NCI-H82 (cell line): ENCODE measurements around the gene BDP1.
"Not testable (repeated sequence)": the region's sequence is repeated elsewhere in the genome, so short reads cannot be mapped to it uniquely, and the experiment has no call there.

Experiments used
- DNase-seq: peaks from one replicate; lab custom pipeline; 2025; lab: John Stamatoyannopoulos, UW

Gene BDP1

DNA sequence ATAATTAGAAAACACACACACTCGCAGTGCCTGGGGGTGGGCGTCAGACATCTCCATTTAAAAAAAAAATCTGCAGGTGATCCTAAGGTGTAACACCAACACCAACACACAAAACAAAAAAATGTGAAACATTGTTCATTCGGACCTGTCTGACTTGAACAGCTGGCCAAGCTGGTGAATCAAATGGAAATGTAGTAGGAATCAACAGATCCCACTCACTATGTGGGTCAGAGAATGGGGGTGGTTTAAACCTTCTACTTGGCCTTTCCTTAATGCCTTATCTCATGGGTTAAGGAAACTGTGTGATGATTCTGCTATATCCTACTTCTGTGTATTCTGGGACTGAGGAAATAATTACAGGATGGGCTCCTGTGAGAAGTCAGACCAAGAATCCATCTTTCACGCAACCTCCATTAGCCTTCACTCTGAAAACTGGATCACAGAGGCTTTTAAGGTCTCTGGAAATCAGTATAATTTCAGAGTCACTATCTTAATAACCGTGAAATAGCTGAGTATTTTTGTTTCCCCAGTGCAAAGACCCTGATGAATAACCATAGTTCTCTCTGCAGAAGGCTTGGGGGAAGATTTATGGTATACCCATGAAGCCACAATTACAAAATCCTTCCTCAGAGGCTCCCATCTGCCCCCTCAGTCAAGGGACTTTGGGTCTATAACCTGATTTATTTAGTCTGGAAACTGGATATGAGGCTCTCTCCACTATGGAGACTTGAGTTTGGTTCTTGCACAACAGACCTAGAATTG, 114.5 kb downstream of the BDP1 start:
- DNase-seq, result no peak

DNA sequence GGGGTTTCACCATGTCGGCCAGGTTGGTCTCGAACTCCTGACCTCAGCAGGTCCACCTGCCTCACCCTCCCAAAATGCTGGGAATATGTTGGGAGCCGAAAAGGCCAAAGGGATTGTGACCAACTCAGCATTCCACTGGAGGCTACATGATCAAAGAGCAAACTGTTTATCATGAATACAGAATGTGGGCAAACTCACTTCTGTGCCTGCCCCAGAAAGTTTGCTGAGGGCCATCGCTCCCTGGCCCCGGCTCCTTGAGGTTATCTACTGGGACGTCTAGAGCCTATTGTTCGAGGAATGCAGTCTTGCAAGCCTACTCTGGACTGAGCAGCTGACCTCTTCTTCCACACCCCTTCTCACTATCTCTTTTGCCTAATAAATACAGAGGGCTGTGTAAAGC, 116.4 kb downstream of the BDP1 start:
- not testable (repeated sequence) for DNase-seq

DNA sequence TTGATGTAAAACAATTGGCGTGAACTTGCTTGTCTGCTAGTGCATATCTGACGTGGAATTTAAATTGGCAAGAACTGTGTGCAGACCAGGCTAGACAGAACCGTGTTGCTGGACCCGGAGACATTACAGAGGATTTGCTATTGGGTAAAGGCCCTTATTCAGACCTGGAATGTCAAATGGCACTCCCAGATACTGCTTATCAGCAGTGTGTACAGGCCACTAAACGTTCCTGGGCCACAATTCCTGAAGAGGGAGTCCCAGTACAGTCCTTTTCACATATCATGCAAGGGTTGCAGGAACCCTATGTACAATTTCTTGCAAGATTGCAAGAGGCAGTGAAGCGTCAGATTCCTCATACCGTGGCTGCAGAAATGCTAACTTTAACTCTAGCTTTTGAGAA, 118.1 kb downstream of the BDP1 start:
- no peak for DNase-seq

DNA sequence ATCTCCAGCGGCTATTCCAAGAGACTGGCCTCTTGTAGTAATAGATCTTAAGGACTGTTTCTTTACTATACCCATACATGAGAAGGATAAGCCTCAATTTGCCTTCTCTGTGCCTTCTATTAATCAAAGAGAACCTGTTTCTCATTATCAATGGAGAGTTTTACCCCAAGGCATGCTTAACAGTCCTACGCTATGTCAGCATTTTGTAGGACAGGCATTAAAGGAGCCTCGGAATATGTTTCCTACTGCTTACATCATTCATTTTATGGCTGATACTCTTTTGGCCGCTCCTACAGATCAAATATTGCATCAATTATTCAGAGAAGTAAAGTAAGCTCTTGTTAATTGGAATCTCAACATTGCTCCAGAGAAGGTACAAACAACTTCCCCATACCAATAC, 120.1 kb downstream of the BDP1 start:
- not testable (repeated sequence) for DNase-seq

DNA sequence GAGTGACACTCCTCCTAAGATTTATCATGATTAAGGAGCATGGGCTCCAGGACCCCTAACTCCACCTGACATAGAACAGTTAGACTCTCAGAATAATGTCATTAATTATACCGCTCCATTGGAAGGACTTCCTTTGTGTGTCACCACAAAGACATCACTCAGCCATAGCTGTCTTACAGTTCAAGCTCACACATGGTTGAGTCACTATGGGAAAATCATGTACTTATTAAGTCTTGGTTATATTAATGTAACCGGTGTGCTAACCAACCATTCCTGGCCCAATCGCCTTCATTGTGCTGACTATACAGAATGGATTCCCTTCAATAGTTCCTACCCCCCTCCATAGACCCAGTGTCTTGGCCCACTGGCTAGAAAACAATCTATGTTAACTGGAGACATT, 120.8 kb downstream of the BDP1 start:
- no peak for DNase-seq

DNA sequence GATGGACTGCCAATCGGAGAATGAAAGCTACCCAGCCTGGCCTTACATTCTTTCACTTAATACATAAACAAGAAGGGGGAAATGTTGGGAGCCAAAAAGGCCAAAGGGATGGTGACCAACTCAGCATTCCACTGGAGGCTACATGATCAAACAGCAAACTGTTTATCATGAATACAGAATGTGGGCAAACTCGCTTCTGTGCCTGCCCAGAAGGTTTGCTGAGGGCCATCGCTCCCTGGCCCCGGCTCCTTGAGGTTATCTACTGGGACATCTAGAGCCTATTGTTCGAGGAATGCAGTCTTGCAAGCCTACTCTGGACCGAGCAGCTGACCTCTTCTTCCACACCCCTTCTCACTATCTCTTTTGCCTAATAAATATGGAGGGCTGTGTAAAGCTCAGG, 122.4 kb downstream of the BDP1 start:
- not testable (repeated sequence) for DNase-seq

DNA sequence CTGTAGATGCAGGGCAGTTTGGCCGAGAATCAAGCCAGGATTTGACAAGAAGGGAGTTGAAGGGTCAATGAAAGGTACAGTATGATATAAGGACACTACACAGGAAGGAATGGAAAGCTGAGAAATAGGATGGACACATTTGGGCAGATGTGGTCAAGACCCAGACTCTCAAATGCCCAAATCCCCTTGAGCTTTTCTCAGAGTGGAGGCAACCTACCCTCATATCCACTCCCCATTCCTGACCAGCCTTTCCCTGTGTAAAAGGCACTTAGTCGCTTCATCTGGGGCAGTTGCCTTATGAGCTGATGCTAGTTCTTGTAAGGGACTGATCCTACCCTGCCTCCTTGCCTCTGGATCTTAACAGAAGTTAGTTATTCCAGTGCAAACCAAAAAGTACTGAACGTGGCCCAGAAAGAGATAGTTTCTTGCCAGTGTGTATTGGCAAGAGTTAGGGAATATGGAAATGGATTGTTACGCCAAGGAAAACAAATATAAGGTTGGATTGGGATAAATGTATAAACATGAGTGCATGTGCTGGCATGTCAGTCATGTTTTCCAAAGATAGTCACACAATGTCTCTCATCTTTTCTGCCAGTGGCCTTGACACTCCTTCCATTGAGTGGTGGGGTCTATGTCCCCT, 127.6 kb downstream of the BDP1 start:
- no peak for DNase-seq

DNA sequence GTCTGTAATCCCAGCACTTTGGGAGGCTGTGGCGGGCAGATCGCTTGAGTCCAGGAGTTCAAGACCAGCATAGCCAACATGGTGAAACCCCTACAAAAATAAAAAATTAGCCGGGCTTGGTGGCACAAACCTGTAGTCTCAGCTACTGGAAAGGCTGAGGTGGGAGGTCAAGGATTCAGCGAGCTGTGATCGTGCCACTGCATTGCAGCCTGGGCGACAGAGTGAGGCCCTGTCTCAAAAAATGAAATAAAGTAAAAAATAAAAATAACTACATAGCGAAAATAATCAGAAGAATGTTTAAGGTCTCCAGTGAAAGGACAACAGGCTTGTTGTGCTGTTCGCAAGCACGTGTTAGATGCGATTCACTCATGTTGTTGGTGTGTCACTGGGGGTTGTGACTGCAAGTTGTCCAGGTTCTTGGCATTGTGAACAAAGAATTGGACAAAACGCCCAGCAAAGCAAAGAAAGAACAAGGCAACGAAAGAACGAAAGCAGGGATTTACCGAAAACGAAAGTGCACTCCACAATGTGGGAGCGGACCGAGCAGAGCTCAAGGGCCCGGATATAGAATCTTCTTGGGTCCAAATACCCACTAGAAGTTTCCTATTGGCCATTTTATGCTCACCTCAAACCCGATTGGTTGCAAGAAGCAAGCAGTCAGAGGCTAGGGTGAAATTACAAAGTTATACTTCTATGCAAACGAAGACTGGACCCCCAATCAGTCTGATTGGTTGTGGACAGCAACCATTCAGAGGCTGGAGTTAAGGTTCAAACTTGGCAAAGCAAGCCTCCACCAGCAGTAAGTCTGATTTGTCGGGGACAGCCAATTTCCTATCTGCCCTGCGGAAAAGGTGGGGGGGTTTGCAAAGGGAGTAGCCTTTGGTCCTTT, 130.8 kb downstream of the BDP1 start:
- DNase-seq, result no peak

DNA sequence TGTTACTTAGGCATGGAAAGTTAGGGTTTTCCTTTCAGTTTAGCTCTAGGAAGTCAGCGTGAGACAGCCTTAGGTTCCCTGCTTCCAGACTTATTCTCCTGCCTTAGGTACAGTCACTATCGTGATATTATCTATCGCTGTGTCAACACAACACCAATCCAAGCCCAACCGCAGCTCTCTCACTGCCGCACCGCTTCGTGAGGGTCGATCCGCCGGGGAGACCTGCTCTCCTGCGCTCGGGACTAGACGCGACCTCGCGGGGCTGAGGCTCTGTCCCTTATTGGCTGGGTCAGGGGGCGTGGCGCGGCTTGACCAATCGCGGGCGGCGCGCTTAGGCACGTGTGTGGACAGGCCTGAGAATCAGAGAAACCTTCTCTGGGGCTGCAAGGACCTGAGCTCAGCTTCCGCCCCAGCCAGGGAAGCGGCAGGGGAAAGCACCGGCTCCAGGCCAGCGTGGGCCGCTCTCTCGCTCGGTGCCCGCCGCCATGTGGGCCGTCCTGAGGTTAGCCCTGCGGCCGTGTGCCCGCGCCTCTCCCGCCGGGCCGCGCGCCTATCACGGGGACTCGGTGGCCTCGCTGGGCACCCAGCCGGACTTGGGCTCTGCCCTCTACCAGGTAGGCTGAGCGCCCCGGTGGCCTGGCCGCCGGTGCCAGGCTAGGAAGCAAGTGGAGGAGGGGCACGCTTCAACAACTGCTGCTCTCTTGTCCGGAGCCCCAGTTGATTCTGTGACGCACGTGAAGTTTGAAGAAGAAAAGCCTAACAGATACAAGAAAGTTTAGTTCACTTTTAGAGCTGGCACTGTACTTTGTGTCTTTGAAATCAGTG, 131.7 kb downstream of the BDP1 start, which contains the start of gene MCCC2:
Gene MCCC2 (plus strand): TSS at position 400 of the 825 bp plus-strand sequence. CDS start 86 bp downstream, at position 486.
- DNase-seq, result peak; percentile 97

DNA sequence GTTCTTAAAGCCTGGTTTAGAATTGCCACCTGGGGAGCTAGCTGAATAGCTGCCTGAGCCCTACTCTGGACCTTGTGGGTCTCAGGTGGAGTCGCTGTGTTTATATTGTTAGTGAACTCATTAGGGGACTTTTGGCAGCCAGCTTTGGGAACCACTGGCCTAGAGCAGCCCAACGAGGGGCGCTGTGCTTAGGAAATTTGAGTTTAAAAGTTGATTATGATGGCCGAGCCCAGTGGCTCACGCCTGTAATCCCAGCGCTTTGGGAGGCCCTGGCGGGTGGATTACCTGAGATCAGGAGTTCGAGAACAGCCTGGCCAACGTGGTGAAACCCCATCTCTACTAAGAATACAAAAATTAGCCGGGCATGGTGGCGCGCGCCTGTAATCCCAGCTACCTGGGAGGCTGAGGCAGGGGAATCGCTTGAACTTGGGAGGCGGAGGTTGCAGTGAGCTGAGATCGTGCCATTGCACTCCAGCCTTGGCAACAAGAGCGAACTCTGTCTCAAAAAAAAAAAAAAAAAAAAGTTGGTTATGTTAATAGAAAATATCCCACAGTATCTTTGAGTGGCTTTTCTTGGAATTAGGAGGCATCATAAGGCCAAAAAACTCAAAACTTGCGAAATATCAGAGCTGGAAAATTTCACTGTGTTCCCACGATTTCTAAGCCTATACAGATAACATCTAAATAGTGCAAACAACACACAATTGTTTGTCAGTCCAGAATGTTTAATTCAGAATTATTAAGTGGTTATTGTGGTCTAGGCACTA, 132.5 kb downstream of the BDP1 start:
- DNase-seq, result peak; percentile 64

DNA sequence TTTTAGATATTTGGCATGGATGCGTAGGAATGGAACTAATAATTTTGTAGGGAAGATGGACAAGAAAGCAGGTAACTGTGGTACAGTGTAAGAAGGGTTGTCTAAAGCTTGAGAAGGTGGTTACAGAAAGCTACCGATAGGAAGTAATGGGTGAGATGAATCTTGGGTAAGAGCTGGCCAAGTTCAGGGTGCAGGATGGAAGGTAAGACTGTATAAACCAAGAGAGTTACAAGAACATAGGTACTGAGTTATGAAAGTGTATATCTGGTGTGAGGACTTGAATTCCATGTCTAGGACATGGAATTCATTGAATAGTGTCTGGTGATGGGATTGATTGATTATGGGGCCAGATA, 133.1 kb downstream of the BDP1 start:
- DNase-seq, result no peak

DNA sequence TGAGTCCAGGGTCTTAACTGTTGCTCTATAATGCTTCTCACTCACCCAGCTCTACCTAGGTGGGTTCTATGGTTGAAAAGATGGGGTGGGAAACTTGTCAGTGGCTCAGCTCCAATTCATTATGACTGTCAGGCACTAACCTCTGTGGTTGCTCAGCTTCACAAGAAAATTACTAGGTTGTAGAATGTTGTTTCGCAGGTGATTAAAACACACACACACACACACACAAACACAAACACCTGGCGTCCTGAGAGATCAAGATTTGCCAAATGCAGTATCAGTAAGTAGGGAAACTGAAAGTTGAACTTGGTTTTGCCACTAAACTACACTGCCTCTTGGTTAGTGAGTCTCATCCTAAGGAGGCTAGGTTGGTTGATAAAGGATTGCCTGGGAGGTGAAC, 134.5 kb downstream of the BDP1 start:
- DNase-seq, result peak; percentile 27

DNA sequence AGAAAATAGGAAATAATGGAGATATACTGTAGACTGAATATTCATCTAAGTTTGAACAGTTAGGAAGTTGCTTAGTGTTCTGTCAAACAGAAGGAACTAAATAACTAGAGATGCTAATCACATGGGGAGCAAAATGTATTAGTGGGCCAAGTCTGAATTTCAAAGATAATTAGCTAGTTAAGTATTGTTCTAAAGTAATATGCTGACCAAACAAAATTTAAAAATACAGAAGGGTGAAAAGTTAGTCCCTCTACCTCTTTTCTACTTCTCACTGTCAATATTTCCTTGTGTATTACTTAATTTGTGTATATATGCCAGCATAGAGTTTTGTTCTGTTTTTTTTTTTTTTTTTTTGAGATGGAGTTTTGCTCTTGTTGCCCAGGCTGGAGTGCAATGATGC, 135.6 kb downstream of the BDP1 start:
- DNase-seq, result no peak

DNA sequence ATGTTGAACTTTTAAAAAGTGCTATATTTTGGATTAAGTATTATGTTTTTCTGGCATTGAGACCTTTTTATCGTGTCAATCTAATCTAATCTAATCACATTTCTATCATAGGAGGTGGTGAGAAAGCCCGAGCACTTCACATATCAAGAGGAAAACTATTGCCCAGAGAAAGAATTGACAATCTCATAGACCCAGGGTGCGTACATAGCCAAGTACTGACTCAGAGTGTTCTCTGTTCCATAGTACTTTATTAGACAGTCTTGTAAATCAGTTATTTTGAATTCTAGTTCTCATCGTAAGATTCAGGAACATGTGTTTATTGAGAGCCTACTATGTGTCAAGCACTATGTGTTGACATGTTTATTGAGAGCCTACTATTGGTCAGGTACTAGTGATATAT, 140.7 kb downstream of the BDP1 start:
- no peak for DNase-seq

DNA sequence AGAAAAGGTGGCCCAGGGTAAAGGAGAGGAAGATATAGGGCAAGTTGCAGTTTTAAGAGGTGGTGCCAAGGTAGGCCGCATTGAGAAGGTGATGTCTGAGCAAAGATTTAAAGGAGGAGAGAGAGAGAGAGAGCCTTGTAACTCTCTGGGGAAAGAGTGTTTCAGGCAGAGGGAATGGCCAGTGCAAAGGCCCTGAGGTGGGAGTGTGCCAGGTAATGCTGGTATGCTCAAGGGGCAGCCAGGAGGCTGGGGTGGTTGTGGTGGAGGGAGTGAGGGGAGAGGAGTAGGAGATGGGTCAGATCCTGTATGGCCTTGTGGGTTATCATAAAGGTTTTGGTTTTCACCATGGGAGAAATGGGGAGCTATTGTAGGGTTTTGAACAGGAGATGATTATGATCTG, 141.6 kb downstream of the BDP1 start:
- DNase-seq, result no peak

DNA sequence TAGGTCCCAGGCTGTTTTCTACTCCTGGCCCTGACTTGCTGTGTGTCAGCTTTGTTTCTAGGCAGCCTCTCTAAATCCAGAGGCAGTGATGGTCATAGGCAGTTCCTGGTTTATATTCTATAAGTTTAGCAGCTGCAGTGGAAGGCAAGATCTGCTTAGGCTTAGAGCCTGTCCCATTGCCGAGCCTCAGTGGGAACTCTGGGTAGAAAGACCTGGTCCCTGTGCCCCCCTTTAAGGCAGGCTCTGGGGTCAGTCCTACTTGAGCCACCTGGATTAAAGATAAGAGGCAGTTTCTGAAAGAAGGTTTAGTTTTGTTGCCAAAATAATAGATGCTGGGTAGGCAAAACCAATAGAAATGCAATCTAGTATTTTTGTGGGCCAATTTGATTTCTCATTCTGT, 145.3 kb downstream of the BDP1 start:
- DNase-seq, result no peak

DNA sequence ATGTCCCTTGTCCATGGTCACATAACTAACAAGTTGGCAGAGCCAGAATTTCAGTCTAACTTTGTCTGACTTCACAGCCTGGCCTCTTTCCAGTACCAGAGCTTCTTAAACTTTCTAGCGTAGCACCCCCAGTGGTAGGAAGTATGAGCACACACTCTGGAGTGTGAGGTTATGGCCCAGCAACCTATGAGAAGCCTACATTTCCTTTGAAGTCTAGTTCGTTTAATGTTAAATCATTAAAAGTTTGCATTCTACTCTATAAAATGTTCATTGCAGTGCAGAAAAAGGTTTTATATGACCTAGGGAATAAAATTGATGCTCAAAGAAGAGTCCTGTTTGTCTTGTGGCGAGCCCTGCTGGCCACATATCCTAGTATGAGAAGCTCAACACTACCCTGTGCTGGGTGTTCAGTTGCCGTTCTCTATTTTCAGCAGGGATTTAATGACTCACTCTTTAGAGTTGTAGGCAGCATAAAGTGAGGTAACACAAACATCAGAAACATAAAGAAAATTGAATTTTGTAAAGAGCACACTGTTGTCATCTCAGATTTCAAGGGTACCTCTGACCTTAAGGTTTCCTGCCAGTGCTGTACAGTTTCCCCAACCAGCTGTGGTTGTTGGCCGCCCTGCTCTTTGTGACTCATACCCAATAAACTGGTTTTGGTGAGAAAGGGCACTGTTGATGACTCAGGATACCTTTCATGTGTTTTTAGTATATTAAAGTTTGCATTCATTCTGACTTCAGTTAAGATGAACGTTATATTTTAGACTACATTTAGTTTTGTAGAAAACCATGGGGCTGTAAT, 146.0 kb downstream of the BDP1 start:
- peak; percentile 63 for DNase-seq

DNA sequence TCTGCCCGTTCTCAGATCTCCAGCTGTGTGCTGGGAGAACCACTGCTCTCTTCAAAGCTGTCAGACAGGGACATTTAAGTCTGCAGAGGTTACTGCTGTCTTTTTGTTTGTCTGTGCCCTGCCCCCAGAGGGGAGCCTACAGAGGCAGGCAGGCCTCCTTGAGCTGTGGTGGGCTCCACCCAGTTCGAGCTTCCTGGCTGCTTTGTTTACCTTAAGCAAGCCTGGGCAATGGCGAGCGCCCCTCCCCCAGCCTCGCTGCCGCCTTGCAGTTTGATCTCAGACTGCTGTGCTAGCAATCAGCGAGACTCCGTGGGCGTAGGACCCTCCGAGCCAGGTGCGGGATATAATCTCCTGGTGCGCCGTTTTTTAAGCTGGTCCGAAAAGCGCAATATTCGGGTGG, 154.5 kb downstream of the BDP1 start:
- not testable (repeated sequence) for DNase-seq

DNA sequence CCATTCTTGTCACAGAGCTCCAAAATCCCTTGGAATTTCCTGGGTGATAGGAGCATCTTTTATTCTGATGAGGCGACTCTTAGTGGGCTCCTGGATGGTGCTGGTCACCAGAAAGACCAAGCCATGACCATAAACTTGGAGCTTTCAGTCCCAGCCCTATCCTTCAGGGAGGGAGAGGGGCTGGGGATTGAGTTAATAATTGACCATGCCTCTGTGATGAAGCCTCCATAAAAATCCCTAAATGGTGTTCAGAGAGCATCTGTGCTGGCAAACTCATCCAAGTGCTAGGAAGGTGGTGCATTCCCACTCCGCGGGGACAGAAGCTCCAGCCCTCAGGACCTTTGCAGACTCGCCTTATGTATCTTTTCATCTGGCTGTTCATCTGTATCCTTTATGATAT, 160.4 kb downstream of the BDP1 start:
- DNase-seq, result no peak
